NK-92 treated with Interleukin-12 subunit alpha and Interleukin-12 subunit beta, amount 100 ng/mL, for 24 hours (cell line): ENCODE results near the gene ZNF644.
"Not testable (repeated sequence)": the region's sequence is repeated elsewhere in the genome, so short reads cannot be mapped to it uniquely, and the experiment has no call there.

ENCODE experiments used
- DNase-seq: peaks from one replicate; lab custom pipeline; 2025; lab: John Stamatoyannopoulos, UW

Gene ZNF644

GRCh38 chr1:91021686-91022517, at the start of gene ZNF644:
ZNF644 (minus strand) TSS chr1:91022035; CDS start chr1:90982353, 39,682 bp downstream.
- DNase-seq = peak; percentile 90

- DNase-seq = no peak
Observed at GRCh38 chr1:91070298-91070697, 48.5 kb upstream of the ZNF644 start.

- no peak for DNase-seq
Observed at GRCh38 chr1:91066538-91066937, 44.7 kb upstream of the ZNF644 start.

DNA sequence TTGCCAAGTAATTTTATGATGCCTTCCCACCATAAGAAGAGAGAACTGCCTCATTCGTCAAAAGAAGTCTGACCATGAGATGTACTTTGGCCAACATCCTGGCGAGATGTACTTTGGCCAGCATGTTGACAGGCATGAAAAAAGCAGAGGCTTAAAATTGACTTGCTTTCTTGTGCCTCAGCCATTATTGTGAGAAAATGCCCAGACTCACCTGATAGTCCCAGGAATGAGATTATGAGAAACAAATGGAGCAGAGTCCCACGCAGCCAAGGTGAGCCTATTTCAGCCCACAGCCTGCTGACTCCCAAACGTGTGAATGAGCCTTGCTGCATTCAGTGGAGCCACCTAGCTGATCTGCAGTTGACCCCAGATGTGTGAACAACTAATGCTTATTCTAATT, 43.5 kb upstream of the ZNF644 start:
- DNase-seq = no peak

DNA sequence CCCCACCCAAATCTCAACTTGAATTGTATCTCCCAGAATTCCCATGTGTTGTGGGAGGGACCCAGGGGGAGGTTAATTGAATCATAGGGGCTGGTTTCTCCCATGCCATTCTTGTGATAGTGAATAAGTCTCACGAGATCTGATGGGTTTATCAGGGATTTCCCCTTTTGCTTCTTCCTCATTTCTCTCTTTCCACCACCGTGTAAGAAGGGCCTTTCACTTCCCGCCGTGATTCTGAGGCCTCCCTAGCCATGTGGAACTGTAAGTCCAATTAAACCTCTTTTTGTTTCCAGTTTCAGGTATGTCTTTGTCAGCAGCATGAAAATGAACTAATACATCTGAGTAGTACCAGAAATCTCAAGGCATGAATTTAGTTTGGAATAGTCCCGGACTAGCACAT, 41.6 kb upstream of the ZNF644 start:
- DNase-seq = not testable (repeated sequence)

- no peak for DNase-seq
Observed at GRCh38 chr1:91059157-91059556, 37.3 kb upstream of the ZNF644 start.

GRCh38 chr1:91057784-91058183, 35.9 kb upstream of the ZNF644 start:
- DNase-seq = no peak

DNA sequence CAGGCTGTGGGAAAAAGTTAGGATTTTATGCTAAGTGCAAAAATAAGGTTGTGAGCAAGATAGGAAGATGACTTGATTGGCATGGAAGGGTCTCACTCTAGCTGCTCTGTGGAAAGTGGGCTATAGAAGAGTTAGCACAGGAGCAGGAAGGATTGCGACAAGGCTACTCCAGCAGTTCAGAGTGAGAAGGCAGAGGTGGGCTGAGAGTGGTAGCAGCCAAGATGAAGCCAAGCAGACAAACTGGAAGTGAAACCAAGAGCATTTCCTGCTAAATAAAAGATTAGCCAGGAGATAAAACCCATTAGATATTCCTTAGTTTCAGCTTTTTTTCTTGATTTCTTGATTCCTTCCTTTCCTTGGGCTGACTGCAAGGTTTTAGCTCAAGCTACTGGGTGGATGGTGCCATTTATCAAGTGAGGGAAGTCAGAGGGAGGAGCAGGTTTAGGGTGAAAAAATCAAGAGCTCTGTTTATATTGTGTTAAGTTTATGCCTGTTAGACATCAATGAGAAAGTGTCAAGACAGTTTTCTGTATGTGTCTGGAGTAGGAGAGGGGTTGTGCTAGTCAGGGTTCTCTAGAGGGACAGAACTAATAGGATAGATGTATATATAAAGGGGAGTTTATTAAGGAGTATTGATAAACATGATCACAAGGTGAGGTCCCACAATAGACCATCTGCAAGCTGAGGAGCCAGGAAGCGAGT, 33.1 kb upstream of the ZNF644 start:
- no peak for DNase-seq

GRCh38 chr1:91053630-91054029, 31.8 kb upstream of the ZNF644 start:
- no peak for DNase-seq

DNA sequence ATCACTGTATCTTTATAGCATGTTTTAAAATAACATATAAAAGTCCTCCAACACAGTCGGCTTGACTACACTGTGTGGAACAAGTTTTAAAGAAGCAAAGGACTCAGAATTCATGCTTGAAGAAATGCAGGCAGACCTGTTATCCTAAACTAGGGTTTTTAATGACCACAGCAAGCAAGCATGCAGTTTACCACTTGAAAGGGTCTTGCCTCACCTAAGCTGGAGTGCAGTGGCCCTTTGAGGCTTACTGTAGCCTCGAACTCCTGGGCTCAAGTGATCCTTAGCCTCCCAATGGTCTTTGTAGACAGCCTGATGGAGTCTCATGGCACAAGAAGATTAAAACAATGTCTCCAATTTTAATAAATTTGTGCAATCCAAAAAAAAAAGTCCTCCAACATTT, 27.7 kb upstream of the ZNF644 start:
- not testable (repeated sequence) for DNase-seq

DNA sequence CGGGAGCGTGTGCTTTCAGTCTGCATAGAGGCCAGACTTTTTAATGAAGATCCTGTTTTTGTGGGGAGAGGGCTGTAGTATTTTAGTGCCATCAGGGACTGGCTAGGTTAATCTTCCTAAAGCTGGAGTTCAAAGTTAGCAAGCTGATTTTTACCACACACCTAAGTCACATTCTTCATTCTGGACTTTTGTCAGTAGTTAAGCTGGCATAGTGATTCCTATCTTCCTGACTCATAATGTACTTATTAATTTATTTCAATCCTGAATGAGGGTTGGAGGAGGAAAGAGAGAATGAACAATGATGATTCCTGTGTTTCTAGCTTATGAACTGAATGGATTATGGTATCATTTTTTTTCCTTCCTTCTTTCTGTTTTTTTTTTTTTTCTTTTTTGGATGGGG, 24.9 kb upstream of the ZNF644 start:
- DNase-seq = no peak

GRCh38 chr1:91045284-91045683, 23.4 kb upstream of the ZNF644 start:
- DNase-seq = no peak

GRCh38 chr1:91044776-91045175, 22.9 kb upstream of the ZNF644 start:
- DNase-seq = not testable (repeated sequence)

DNA sequence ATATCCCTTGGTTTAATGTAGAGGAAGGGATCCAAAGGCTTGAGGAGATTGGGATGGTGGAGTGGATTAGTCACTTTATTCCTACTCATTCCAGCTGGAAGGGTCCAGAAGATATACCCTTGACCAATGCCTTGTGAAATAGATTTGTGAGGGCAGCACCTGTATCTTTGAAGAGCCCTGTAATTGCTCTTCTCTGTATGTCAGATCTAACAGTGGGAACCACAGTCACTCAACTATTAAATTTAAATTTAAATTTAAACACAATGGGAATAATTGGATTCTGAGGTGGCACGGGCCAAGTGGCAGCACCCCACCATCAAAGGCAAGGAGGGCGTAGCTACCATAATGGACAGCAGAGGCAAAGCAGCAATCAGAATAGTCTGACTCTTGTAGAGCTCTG, 20.5 kb upstream of the ZNF644 start:
- not testable (repeated sequence) for DNase-seq

DNA sequence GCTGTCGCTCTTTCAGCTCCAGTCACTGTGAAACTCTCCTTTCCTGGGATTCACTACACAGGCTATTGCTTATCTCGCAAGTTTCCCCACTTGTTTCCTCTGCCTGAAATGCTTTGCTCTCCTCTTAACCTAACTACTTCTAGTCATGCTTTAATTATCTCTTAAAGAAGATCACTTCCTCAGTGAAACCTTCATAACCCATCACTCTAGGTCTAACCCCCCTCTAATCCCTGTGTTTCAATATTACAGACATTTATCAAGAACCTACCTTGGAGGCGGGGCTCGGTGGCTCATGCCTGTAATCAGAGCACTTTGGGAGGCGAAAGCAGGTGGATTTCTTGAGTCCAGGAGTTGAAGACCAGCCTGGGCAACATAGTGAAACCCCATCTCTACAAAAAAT, 16.7 kb upstream of the ZNF644 start:
- DNase-seq = no peak

DNA sequence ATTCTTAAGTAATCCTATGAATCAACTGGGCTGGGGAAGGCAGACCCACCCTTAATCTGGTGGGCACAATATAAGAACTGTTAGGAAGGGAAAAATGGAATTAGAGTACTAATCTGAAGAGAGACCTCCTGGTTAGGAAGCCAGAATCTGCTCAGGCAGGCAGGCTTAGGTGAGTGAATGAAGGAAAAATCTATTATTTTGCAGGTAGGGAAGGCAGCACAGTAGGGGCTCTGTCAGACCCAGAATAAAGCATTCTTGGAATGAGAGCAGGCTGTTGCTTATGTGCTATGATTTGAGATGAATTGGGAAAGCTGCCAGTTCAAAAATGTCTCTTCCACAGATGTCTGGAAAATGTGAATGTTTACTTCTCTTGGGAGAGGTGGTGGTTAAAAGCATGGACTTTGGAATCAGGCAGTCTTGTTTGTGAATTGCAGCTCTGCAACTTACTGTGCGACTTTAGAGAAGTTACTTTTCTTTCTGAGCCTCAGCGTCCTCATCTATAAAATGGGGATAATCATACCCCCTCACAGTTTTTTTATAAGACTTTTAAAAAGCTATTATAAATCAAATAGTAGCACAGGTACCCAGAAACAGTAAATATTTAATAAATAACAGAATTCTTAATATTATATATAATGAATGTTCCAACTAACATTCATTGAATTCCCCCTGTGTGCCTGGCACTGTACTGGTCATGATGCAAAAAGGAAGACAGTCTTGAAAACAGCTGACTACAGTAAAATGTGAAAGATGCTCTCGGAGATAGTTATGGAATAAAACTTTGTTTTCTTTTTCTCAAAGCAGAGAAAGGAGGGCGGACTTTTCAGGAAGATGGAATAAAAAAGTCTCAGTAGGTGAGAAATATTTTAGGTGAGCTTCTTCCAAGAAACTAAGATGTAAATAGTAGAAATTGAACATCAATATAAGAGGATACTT, 15.3 kb upstream of the ZNF644 start:
- DNase-seq = no peak

- no peak for DNase-seq
Observed at GRCh38 chr1:91032349-91032748, 10.5 kb upstream of the ZNF644 start.

DNA sequence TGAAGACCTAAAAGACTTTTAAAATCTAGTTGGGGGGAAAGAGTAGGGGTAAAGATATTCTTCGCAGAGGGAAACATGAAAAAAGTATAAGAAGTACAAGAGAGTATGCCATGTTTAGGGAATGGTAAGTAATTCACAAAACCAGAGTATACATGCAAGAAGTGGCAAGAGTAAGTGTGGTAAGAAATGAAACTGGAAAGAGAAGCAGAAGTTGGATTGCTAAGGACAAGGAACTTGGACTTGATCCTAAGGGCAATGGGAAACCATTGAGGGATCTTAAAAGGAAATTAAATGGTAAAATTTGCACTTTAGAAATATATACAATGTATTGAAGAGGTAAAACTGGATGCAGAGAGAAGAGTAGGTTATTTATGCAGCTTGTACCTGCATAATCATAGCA, 9.2 kb upstream of the ZNF644 start:
- DNase-seq = no peak

GRCh38 chr1:91026777-91027176, 4.9 kb upstream of the ZNF644 start:
- DNase-seq = no peak

- DNase-seq = no peak
Observed at GRCh38 chr1:91026320-91026719, 4.5 kb upstream of the ZNF644 start.

GRCh38 chr1:91024481-91025119, 2.8 kb upstream of the ZNF644 start:
- no peak for DNase-seq

DNA sequence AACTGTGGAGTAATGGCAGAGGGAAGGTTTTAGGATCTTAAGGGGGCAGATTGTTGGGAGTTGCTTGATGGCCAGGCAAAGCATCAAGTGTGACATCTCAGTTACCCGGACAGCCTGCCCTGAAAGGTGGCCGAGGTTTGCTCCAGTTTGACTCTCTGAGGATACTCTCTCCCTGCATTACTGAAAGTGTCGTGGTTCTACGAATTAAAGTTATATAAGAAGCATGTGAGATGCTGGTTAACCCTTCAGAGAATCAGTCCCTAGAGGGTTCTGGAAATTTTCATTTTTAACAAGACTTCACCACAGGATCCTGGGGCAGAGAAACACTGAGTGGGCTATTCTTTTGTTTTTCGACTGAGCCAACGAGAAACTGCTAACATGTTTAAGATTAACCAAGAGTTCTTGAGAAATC, 689 bp upstream of the ZNF644 start:
- DNase-seq = no peak
